HepG2 (cell line): Measurements from ENCODE around the gene TEX19. TPM values are rescaled to one million over a fixed set of nuclear protein-coding genes. Genes with fewer than 3 reads are reported as not detected.
A peak's percentile ranks its signal among the peaks of the same experiment; 100 is the strongest.

Experiments used
- ATF7 ChIP-seq, 2 experiments: fragments of 450-650 bp in 1 of 2; sonication (generic) in 1 of 2; formaldehyde crosslinking in 1 of 2; IDR thresholded peaks; 2 replicates each; pipeline versions ENCODE4 v1.4.0 to v1.6.1; 2016 to 2020; ENCODE audit warnings: antibody characterized with exemption in 1 of 2, mild to moderate bottlenecking in 1 of 2, missing genetic modification reagents in 1 of 2
- BORCS8-MEF2B ChIP-seq: sonication (generic); formaldehyde crosslinking; IDR thresholded peaks from 2 replicates; pipeline ENCODE4 v1.8.0; 2022; ENCODE audit warnings: mild to moderate bottlenecking, missing genetic modification reagents
- BRF2 ChIP-seq: sonication (generic); formaldehyde crosslinking; IDR thresholded peaks from 2 replicates; pipeline ENCODE4 v1.8.1; 2022; ENCODE audit warnings: mild to moderate bottlenecking, missing genetic modification reagents
- CCDC6 ChIP-seq: sonication (generic); formaldehyde crosslinking; IDR thresholded peaks from 2 replicates; pipeline ENCODE4 v1.8.1; 2022; ENCODE audit warnings: mild to moderate bottlenecking, missing genetic modification reagents, moderate library complexity
- HES4 ChIP-seq: sonication (generic); formaldehyde crosslinking; IDR thresholded peaks from 2 replicates; pipeline ENCODE4 v1.9.0; 2021; ENCODE audit warnings: mild to moderate bottlenecking, missing genetic modification reagents, borderline replicate concordance
- IRF1 ChIP-seq: sonication (generic); formaldehyde crosslinking; IDR thresholded peaks from 2 replicates; pipeline ENCODE4 v1.4.0; 2020; ENCODE audit warnings: low read depth, mild to moderate bottlenecking, missing genetic modification reagents
- KLF11 ChIP-seq: IDR thresholded peaks from 2 replicates; pipeline ENCODE4 v1.6.1; 2016; ENCODE audit warnings: missing compliant biosample characterization
- MED13 ChIP-seq: sonication (generic); formaldehyde crosslinking; IDR thresholded peaks from 2 replicates; pipeline ENCODE4 v1.5.0; 2020; ENCODE audit warnings: missing genetic modification reagents
- NONO ChIP-seq, 2 experiments: fragments of 450-650 bp in 1 of 2; sonication (generic) in 1 of 2; formaldehyde crosslinking in 1 of 2; IDR thresholded peaks in 1 of 2; conservative IDR thresholded peaks in 1 of 2; 2 replicates each; pipeline versions ENCODE4 v1.6.1 to v1.8.0; 2017 to 2022; ENCODE audit warnings: mild to moderate bottlenecking in 1 of 2, missing genetic modification reagents in 1 of 2, moderate library complexity in 1 of 2
- SRY ChIP-seq: sonication (generic); formaldehyde crosslinking; IDR thresholded peaks from 2 replicates; pipeline ENCODE4 v1.8.0; 2022; ENCODE audit warnings: mild to moderate bottlenecking, missing genetic modification reagents
- TEF ChIP-seq: sonication (generic); formaldehyde crosslinking; IDR thresholded peaks from 2 replicates; pipeline ENCODE4 v1.5.0; 2020; ENCODE audit warnings: missing genetic modification reagents
- ZBTB37 ChIP-seq: sonication (generic); formaldehyde crosslinking; IDR thresholded peaks from 2 replicates; pipeline ENCODE4 v1.4.0; 2020; ENCODE audit warnings: mild to moderate bottlenecking, missing genetic modification reagents
- ZFYVE20 ChIP-seq: sonication (generic); formaldehyde crosslinking; IDR thresholded peaks from 2 replicates; pipeline ENCODE4 v1.8.0; 2023; ENCODE audit warnings: low read depth, mild to moderate bottlenecking, moderate library complexity, missing genetic modification reagents, borderline replicate concordance
- ZKSCAN8 ChIP-seq: IDR thresholded peaks from 2 replicates; pipeline ENCODE4 v1.6.1; 2016; ENCODE audit warnings: borderline replicate concordance, missing genetic modification reagents, missing compliant biosample characterization
- ZNF17 ChIP-seq: sonication (generic); formaldehyde crosslinking; IDR thresholded peaks from 2 replicates; pipeline ENCODE4 v1.5.0; 2020; ENCODE audit warnings: mild to moderate bottlenecking, missing genetic modification reagents
- ZNF207 ChIP-seq: fragments of 450-650 bp; IDR thresholded peaks from 2 replicates; pipeline ENCODE4 v1.6.1; 2016; ENCODE audit warnings: antibody characterized with exemption, borderline replicate concordance
- ZNF256 ChIP-seq: sonication (generic); formaldehyde crosslinking; conservative IDR thresholded peaks from 2 replicates; pipeline ENCODE4 v1.4.0; 2020; ENCODE audit warnings: missing genetic modification reagents
- ZNF281 ChIP-seq: sonication (generic); formaldehyde crosslinking; IDR thresholded peaks from 2 replicates; pipeline ENCODE4 v1.4.0; 2020; ENCODE audit warnings: missing genetic modification reagents, borderline replicate concordance
- ZNF569 ChIP-seq: sonication (generic); formaldehyde crosslinking; IDR thresholded peaks from 2 replicates; pipeline ENCODE4 v1.5.0; 2020; ENCODE audit warnings: mild to moderate bottlenecking, missing genetic modification reagents, moderate library complexity, borderline replicate concordance
- ZNF605 ChIP-seq: sonication (generic); formaldehyde crosslinking; IDR thresholded peaks from 2 replicates; pipeline ENCODE4 v1.8.0; 2022; ENCODE audit warnings: mild to moderate bottlenecking, missing genetic modification reagents
- ZNF781 ChIP-seq: sonication (generic); formaldehyde crosslinking; IDR thresholded peaks from 2 replicates; pipeline ENCODE4 v1.5.1; 2020; ENCODE audit warnings: borderline replicate concordance, mild to moderate bottlenecking, missing genetic modification reagents; ENCODE audit errors: not compliant biosample characterization
- ZSCAN30 ChIP-seq: sonication (generic); formaldehyde crosslinking; IDR thresholded peaks from 2 replicates; pipeline ENCODE4 v1.5.0; 2020; ENCODE audit warnings: mild to moderate bottlenecking, missing genetic modification reagents
- polyA plus RNA-seq, 8 experiments: library from polyadenylated mRNA; depleted of rRNA in 3 of 8; stranded (reverse) in 7 of 8; unstranded in 1 of 8; fragments of >200 nt; fragmentation: Illumina TruSeq in 4 of 8; extraction: Trizol in 4 of 8; gene quantifications; 2 replicates each; pipeline versions ENCODE4 v1.2.1 to v1.2.3, GENCODE V29; 2011 to 2016; ENCODE audit warnings: low read depth in 4 of 8, missing spikeins in 1 of 8, mixed read lengths in 1 of 8; ENCODE audit not compliant: insufficient read depth in 1 of 8
- total RNA-seq, 5 experiments: library from RNA; depleted of rRNA; stranded (reverse); fragments of >200 nt; fragmentation: Illumina TruSeq; extraction: Trizol; gene quantifications; 2 replicates each; pipeline ENCODE4 v1.2.3, GENCODE V29; 2016; ENCODE audit warnings: low read depth in 1 of 5

Gene TEX19
- total and polyA plus RNA-seq, 2 of the 13 experiments (the other 11 are each of a cell fraction or from before 2014, with no cell fraction given): 1.3 to 6.0 TPM

- TF ChIP-seq IRF1 (CRISPR knock-in tag) (0 out of 2 replicates have a peak, but pooled peaks have one; percentile 70), HES4 (CRISPR knock-in tag) (0 out of 2 replicates have a peak, but pooled peaks have one; percentile 40), ZNF17 (CRISPR knock-in tag) (no peak), BORCS8-MEF2B (CRISPR knock-in tag) (peak; percentile 71), TEF (no peak), ZNF781 (CRISPR knock-in tag) (no peak), ZFYVE20 (no peak), KLF11 (CRISPR knock-in tag) (no peak), BRF2 (CRISPR knock-in tag) (no peak), ZBTB37 (CRISPR knock-in tag) (no peak), MED13 (CRISPR knock-in tag) (0 out of 2 replicates have a peak, but pooled peaks have one; percentile 24), CCDC6 (no peak), SRY (CRISPR knock-in tag) (no peak), ZNF569 (CRISPR knock-in tag) (no peak), ATF7 (IDR thresholded peaks at IDR 0.05) (no peak), ATF7 (CRISPR knock-in tag; IDR thresholded peaks at IDR 0.05) (no peak), ZNF605 (CRISPR knock-in tag) (no peak; the same call in 1 of the 2 replicates), ZSCAN30 (CRISPR knock-in tag) (no peak), NONO (IDR thresholded peaks at IDR 0.05) (no peak), NONO (CRISPR knock-in tag; conservative IDR thresholded peaks at IDR 0.05) (no peak), ZNF256 (CRISPR knock-in tag) (0 out of 2 replicates have a peak, but pooled peaks have one; percentile 69), ZNF281 (CRISPR knock-in tag) (peak; percentile 38; the same call in 1 of the 2 replicates), ZKSCAN8 (CRISPR knock-in tag) (no peak), ZNF207 (no peak)
These were observed 29.3 kb downstream of the TEX19 start (continued) for GRCh38 chr17:82388223-82388921.
